Breast epithelium (tissue), 4 donors: Measurements from ENCODE around the gene ARFGEF2. TPM values are rescaled to one million over a fixed set of nuclear protein-coding genes. Genes with fewer than 3 reads are reported as not detected.
"Not testable (repeated sequence)": the region's sequence is repeated elsewhere in the genome, so short reads cannot be mapped to it uniquely, and the experiment has no call there.

Experiments used
- DNase-seq, 2 donors: peaks; one replicate each; pipeline ENCODE4 v3.0.0-alpha.2; 2019; ENCODE audit warnings: low spot score in 2 of 2
- H3K27ac ChIP-seq, 2 donors: fragments of 200-600 bp; sonication (generic) in 1 of 2; one replicate each; pipeline ENCODE4 v1.5.1; 2016 to 2019; ENCODE audit warnings: mild to moderate bottlenecking in 1 of 2
- H3K27me3 ChIP-seq, 2 donors: fragments of 200-600 bp; sonication (generic) in 1 of 2; one replicate each; pipeline versions ENCODE4 v1.5.1 to v1.6.0; 2017 to 2019; ENCODE audit warnings: control low read depth in 1 of 2, mild to moderate bottlenecking in 1 of 2
- H3K36me3 ChIP-seq: fragments of 200-600 bp; one replicate; pipeline ENCODE4 v1.5.1; 2019
- H3K4me1 ChIP-seq, 2 donors: fragments of 200-600 bp; sonication (generic); one replicate each; pipeline ENCODE4 v1.5.1; 2016 to 2019; ENCODE audit warnings: control low read depth in 1 of 2
- H3K4me3 ChIP-seq, 3 donors: fragments of 200-600 bp; sonication (generic); 1 replicate in 2 of 3; 2 replicates in 1 of 3; pipeline ENCODE4 v1.5.1; 2016 to 2019; ENCODE audit warnings: mild to moderate bottlenecking in 3 of 3, moderate library complexity in 2 of 3
- H3K9me3 ChIP-seq, 2 donors: fragments of 200-600 bp; sonication (generic) in 1 of 2; one replicate each; pipeline ENCODE4 v1.5.1; 2016 to 2019; ENCODE audit warnings: control low read depth in 1 of 2
- POLR2A ChIP-seq: fragments of 450-650 bp; IDR thresholded peaks from one replicate; pipeline ENCODE4 v1.6.1; 2016; ENCODE audit warnings: antibody characterized with exemption, mild to moderate bottlenecking, moderate library complexity
- POLR2AphosphoS5 ChIP-seq, 3 donors: sonication (generic); formaldehyde crosslinking; IDR thresholded peaks; one replicate each; pipeline ENCODE4 v1.6.1; 2017; ENCODE audit warnings: antibody characterized with exemption in 3 of 3
- intact Hi-C: fragments of 100-400 bp; cut with DNase I; formaldehyde crosslinking; loops from one replicate; pipeline ENCODE4 v1.15.1; 2023; ENCODE audit warnings: low total_unique reads
- total RNA-seq, 3 donors: library from RNA; depleted of rRNA; stranded (reverse); fragments of >200 nt; gene quantifications; one replicate each; pipeline ENCODE4 v1.1.0, GENCODE V29; 2016
- TF ChIP-seq, protein P1 (sequence below), 3 donors: fragments of 450-650 bp; IDR thresholded peaks; one replicate each; pipeline ENCODE4 v1.5.1; 2016 to 2017; ENCODE audit warnings: antibody characterized with exemption in 3 of 3, mild to moderate bottlenecking in 3 of 3, moderate library complexity in 3 of 3

The ARFGEF2 gene
- total RNA-seq, 3 donors from 2014 or later, result 37.1 to 61.6 (median 42.3) TPM

GRCh38 chr20:49052334-49052733, 130.8 kb downstream of the ARFGEF2 start:
- TF ChIP-seq POLR2AphosphoS5 (IDR thresholded peaks at IDR 0.05) (no peak), POLR2A (no peak)
- TF ChIP-seq, protein P1, sequence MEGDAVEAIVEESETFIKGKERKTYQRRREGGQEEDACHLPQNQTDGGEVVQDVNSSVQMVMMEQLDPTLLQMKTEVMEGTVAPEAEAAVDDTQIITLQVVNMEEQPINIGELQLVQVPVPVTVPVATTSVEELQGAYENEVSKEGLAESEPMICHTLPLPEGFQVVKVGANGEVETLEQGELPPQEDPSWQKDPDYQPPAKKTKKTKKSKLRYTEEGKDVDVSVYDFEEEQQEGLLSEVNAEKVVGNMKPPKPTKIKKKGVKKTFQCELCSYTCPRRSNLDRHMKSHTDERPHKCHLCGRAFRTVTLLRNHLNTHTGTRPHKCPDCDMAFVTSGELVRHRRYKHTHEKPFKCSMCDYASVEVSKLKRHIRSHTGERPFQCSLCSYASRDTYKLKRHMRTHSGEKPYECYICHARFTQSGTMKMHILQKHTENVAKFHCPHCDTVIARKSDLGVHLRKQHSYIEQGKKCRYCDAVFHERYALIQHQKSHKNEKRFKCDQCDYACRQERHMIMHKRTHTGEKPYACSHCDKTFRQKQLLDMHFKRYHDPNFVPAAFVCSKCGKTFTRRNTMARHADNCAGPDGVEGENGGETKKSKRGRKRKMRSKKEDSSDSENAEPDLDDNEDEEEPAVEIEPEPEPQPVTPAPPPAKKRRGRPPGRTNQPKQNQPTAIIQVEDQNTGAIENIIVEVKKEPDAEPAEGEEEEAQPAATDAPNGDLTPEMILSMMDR (IDR thresholded peaks at IDR 0.05), result no peak
- H3K4me3 ChIP-seq, result no peak overlapping the region
- no peak overlapping the region for H3K27ac ChIP-seq
- no peaks in the 10 kb centered on the region for H3K9me3 ChIP-seq
- H3K27me3 ChIP-seq, result no peaks in the 10 kb centered on the region
- H3K4me1 ChIP-seq, result no peaks in the 10 kb centered on the region
- intact Hi-C loops, result no loop called here
- DNase-seq, result no peak
- H3K36me3 ChIP-seq, result no peaks in the 10 kb centered on the region

GRCh38 chr20:49054056-49054643, 132.6 kb downstream of the ARFGEF2 start:
- no peaks in the 10 kb centered on the region for H3K27me3 ChIP-seq
- no peaks in the 10 kb centered on the region for H3K36me3 ChIP-seq
- intact Hi-C loops, result no loop called here
- DNase-seq, result no peak
- H3K4me3 ChIP-seq, result no peak overlapping the region
- no peak overlapping the region for H3K27ac ChIP-seq
- TF ChIP-seq POLR2AphosphoS5 (IDR thresholded peaks at IDR 0.05) (no peak), POLR2A (no peak)
- TF ChIP-seq, protein P1 (IDR thresholded peaks at IDR 0.05), result no peak
- no peaks in the 10 kb centered on the region for H3K4me1 ChIP-seq
- H3K9me3 ChIP-seq, result no peaks in the 10 kb centered on the region

GRCh38 chr20:49063279-49063678, 141.8 kb downstream of the ARFGEF2 start:
- DNase-seq, result no peak
- Histone ChIP-seq H3K4me1 (no peaks in the 10 kb centered on the region), H3K4me3 (no peak overlapping the region), H3K36me3 (no peaks in the 10 kb centered on the region), H3K9me3 (no peaks in the 10 kb centered on the region), H3K27me3 (no peaks in the 10 kb centered on the region), H3K27ac (no peak overlapping the region)
- TF ChIP-seq POLR2A, result no peak
- TF ChIP-seq, protein P1 (IDR thresholded peaks at IDR 0.05), result no peak
- TF ChIP-seq POLR2AphosphoS5 (IDR thresholded peaks at IDR 0.05), result no peak
- intact Hi-C loops, result no loop called here

DNA sequence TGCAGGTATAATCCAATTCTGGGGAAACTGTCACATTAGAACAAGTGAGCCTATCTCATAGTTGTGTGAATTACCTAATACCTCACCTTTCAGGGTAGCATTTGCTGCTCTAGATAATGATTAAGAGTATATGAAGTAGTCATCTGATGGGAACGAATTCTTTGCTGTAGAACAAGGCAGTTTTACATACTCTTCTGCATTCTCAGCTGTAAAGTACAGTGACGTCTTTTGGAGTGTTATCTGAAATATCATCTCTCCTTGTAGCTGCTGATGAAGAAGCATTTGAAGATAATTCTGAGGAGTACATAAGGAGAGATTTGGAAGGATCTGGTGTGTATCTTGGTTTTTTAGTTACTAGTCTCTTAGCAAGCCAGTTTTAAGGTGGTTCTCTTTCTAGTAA, 153.0 kb downstream of the ARFGEF2 start:
- no peaks in the 10 kb centered on the region for H3K36me3 ChIP-seq

DNA sequence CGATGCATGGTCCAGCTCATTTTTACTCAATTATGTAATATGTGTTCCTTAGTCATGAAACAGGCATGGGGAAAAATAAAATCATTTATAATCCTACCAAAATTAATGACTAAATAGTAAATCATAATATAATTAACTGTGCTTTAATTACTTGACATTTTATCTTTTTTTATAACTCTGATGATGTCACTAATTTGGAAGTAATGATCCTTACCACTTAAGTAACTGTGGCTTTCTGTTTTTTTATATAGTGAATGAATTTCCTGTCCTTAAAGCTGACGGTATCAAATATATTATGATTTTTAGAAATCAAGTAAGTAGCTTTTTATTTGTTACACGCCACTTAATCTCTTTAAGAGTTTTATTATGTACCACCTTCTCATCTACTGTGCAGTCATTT, 156.8 kb downstream of the ARFGEF2 start:
- DNase-seq, result no peak
- Histone ChIP-seq H3K4me1 (no peaks in the 10 kb centered on the region), H3K4me3 (no peak overlapping the region), H3K27ac (no peak overlapping the region), H3K36me3 (peaks cover 4% of the 10 kb centered on the region), H3K27me3 (no peaks in the 10 kb centered on the region), H3K9me3 (no peaks in the 10 kb centered on the region)
- TF ChIP-seq POLR2AphosphoS5 (IDR thresholded peaks at IDR 0.05), result no peak
- no peak for TF ChIP-seq POLR2A
- TF ChIP-seq, protein P1 (IDR thresholded peaks at IDR 0.05), result no peak
- intact Hi-C loops, result no loop called here

More for the DNA sequence above, 153.0 kb downstream of the ARFGEF2 start:
- no peak overlapping the region for H3K27ac ChIP-seq
- no peak overlapping the region for H3K4me3 ChIP-seq
- DNase-seq, result no peak
- H3K4me1 ChIP-seq, result no peaks in the 10 kb centered on the region
- H3K9me3 ChIP-seq, result no peaks in the 10 kb centered on the region
- intact Hi-C loops, result no loop called here
- H3K27me3 ChIP-seq, result no peaks in the 10 kb centered on the region
- TF ChIP-seq, protein P1 (IDR thresholded peaks at IDR 0.05), result no peak
- TF ChIP-seq POLR2A, result no peak
- TF ChIP-seq POLR2AphosphoS5 (IDR thresholded peaks at IDR 0.05), result no peak

DNA sequence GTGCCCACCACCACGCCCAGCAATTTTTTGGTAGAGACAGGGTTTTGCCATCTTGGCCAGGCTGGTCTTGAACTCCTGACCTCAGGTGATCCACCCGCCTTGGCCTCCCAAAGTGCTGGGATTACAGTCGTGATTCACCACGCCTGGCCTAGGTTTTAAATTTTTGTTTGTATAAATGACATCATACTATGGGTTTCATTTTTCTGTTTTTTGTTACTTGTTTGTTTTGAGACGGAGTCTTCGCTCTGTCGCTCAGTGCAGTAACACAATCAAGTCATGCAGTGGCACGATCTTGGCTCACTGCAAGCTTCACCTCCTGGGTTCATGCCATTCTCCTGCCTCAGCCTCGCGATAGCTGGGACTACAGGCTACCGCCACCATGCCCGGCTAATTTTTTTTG, 160.8 kb downstream of the ARFGEF2 start:
- H3K36me3 ChIP-seq, H3K4me3 ChIP-seq, H3K9me3 ChIP-seq, H3K27me3 ChIP-seq, H3K4me1 ChIP-seq, H3K27ac ChIP-seq, DNase-seq, intact Hi-C loops: not testable (repeated sequence)
